CD8-positive, alpha-beta memory T cell (primary cell): ENCODE results near the gene HHIPL1. TPM values are rescaled to one million over a fixed set of nuclear protein-coding genes. Genes with fewer than 3 reads are reported as not detected.
"Not testable (repeated sequence)": the region's sequence is repeated elsewhere in the genome, so short reads cannot be mapped to it uniquely, and the experiment has no call there.

Experiments
- CTCF ChIA-PET: fragments of 350-600 bp; sonication (Branson Sonifier 250); formaldehyde crosslinking; loops from one replicate; lab custom pipeline; 2021; ENCODE audit warnings: antibody characterized with exemption; lab: Charles Lee
- POLR2A ChIA-PET: fragments of 350-600 bp; sonication (Branson Sonifier 250); formaldehyde crosslinking; loops from one replicate; lab custom pipeline; 2021; ENCODE audit warnings: antibody characterized with exemption; lab: Charles Lee
- DNase-seq, 5 donors: peaks; one replicate each; pipeline versions ENCODE4 v3.0.0 to v3.0.0-alpha.2; 2020 to 2022; ENCODE audit warnings: mixed read lengths in 1 of 5
- H3K27ac ChIP-seq: one replicate; pipeline ENCODE4 v1.7.0; 2013; ENCODE audit warnings: low read depth, mild to moderate bottlenecking, low read length, moderate library complexity
- H3K27me3 ChIP-seq: 2 replicates; pipeline ENCODE4 v1.7.0; 2013; ENCODE audit warnings: low read length, mild to moderate bottlenecking; ENCODE audit not compliant: insufficient read depth, poor library complexity, severe bottlenecking
- H3K36me3 ChIP-seq: 2 replicates; pipeline ENCODE4 v1.7.0; 2013; ENCODE audit warnings: mild to moderate bottlenecking, low read length, moderate library complexity; ENCODE audit not compliant: insufficient read depth
- H3K4me1 ChIP-seq: 2 replicates; pipeline ENCODE4 v1.7.0; 2013; ENCODE audit warnings: mild to moderate bottlenecking, low read length, moderate library complexity; ENCODE audit not compliant: insufficient read depth
- H3K4me3 ChIP-seq: 2 replicates; pipeline ENCODE4 v1.7.0; 2013; ENCODE audit warnings: mild to moderate bottlenecking, low read length
- H3K9me3 ChIP-seq: 2 replicates; pipeline ENCODE4 v1.7.0; 2013; ENCODE audit warnings: mild to moderate bottlenecking, low read length
- H3K27ac Mint-ChIP-seq, 8 donors: one replicate each; pipeline ENCODE4 v1.8.0; 2020 to 2021; ENCODE audit warnings: mixed read lengths in 8 of 8, mild to moderate bottlenecking in 6 of 8, inconsistent platforms in 3 of 8, moderate library complexity in 3 of 8
- H3K27me3 Mint-ChIP-seq, 2 donors: one replicate each; pipeline ENCODE4 v1.8.0; 2020 to 2021; ENCODE audit warnings: mixed read lengths in 2 of 2, mild to moderate bottlenecking in 1 of 2, moderate library complexity in 1 of 2
- H3K36me3 Mint-ChIP-seq, 3 donors: one replicate each; pipeline ENCODE4 v1.8.0; 2020 to 2021; ENCODE audit warnings: mixed read lengths in 3 of 3, inconsistent platforms in 1 of 3, mild to moderate bottlenecking in 1 of 3
- H3K4me1 Mint-ChIP-seq, 3 donors: one replicate each; pipeline ENCODE4 v1.8.0; 2020 to 2021; ENCODE audit warnings: mixed read lengths in 3 of 3, inconsistent platforms in 1 of 3, mild to moderate bottlenecking in 1 of 3
- H3K4me3 Mint-ChIP-seq, 7 donors: one replicate each; pipeline ENCODE4 v1.8.0; 2020 to 2021; ENCODE audit warnings: mixed read lengths in 7 of 7, mild to moderate bottlenecking in 6 of 7, moderate library complexity in 4 of 7, inconsistent platforms in 2 of 7
- H3K9me3 Mint-ChIP-seq, 5 donors: one replicate each; pipeline ENCODE4 v1.8.0; 2020 to 2022; ENCODE audit warnings: mixed read lengths in 5 of 5, mild to moderate bottlenecking in 3 of 5, moderate library complexity in 2 of 5, inconsistent platforms in 1 of 5
- polyA plus RNA-seq: library from polyadenylated mRNA; unstranded; fragments of 300-500 nt; fragmentation: Illumina TruSeq; gene quantifications from one replicate; pipeline ENCODE4 v1.2.3, GENCODE V29; 2021
- total RNA-seq, 2 experiments: library from RNA; stranded (reverse); gene quantifications; one replicate each; pipeline ENCODE4 v1.2.3, GENCODE V29; 2021

HHIPL1 gene
- total and polyA plus RNA-seq, 3 experiments from 2014 or later, result 0.04 TPM; not detected in 2

GRCh38 chr14:99660006-99660566 lies 15.2 kb downstream of the HHIPL1 start:
- H3K9me3 ChIP-seq, result no peaks in the 10 kb centered on the region
- no peaks in the 10 kb centered on the region for H3K36me3 ChIP-seq
- Mint-ChIP-seq H3K9me3 (peaks cover 0 to 2% (median 0%) of the 10 kb centered on the region in 5 donors), H3K36me3 (no peaks in the 10 kb centered on the region), H3K4me1 (peaks cover 0 to 7% (median 0%) of the 10 kb centered on the region in 3 donors), H3K27me3 (peaks cover 44 to 63% of the 10 kb centered on the region in 2 donors), H3K27ac (no peak overlapping the region), H3K4me3 (peak overlapping the region in 2 of 7 donors; percentile 18 to 28)
- ChIA-PET CTCF (interaction anchor here (1.2 kb wide), 1 partner anchor 28 kb away, joined by 3 read pairs; no protein-coding TSS in a partner anchor), POLR2A (no interaction called here)
- no peak overlapping the region for H3K4me3 ChIP-seq
- H3K4me1 ChIP-seq, result no peaks in the 10 kb centered on the region
- peaks cover 29% of the 10 kb centered on the region for H3K27me3 ChIP-seq
- no peak overlapping the region for H3K27ac ChIP-seq
- DNase-seq, result no peak

DNA sequence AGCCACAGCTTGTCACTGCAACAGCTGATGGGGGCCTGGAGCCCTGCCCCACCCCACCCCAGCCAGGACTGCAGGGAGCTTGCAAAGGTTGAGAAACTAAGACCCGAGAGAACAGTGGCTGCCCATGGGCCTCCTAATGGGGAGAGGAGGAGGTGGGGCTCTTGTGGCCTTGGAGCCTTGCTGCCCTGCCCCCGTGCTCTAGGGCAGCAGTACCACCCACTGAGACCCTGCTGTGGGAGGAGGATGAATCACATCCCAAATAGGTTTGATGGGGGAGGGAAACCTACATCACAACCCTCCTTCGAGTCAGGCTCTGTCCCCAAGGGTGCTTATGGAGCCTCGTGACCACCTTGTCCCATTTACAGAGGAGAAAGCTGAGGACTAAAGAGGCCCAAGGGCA lies 15.9 kb downstream of the HHIPL1 start:
- no peak overlapping the region for H3K27ac Mint-ChIP-seq
- peaks cover 38 to 63% of the 10 kb centered on the region in 2 donors for H3K27me3 Mint-ChIP-seq

DNA sequence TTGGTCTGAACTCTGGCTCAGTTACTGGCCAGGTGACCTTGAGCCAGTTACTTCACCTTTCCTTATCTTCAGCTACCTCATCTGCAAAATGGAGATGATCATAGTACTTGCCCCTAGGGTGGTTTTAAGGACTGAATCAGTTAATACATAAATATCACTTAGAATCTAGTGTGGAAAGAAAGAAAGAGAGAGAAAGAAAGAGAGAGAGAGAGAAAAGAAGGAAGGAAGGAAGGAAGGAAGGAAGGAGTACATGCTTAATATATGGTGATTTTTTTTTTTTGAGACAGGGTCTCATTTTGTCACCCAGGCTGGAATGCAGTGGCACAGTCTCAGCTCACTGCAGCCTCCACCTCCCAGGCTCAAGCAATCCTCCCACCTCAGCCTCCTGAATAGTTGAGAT lies 16.3 kb downstream of the HHIPL1 start:
- H3K4me1 Mint-ChIP-seq, H3K4me1 ChIP-seq, H3K36me3 ChIP-seq, H3K27ac ChIP-seq, H3K9me3 ChIP-seq, H3K36me3 Mint-ChIP-seq, POLR2A ChIA-PET, H3K4me3 Mint-ChIP-seq, H3K4me3 ChIP-seq, DNase-seq, H3K9me3 Mint-ChIP-seq: not testable (repeated sequence)
- H3K27me3 Mint-ChIP-seq, result peaks cover 34 to 59% of the 10 kb centered on the region in 2 donors
- CTCF ChIA-PET, result interaction anchor here (1.2 kb wide), 1 partner anchor 27 kb away, joined by 3 read pairs; no protein-coding TSS in a partner anchor
- peaks cover 25% of the 10 kb centered on the region for H3K27me3 ChIP-seq
- peak overlapping the region in 1 of 8 donors; percentile 16 for H3K27ac Mint-ChIP-seq

More for the DNA sequence above, 15.9 kb downstream of the HHIPL1 start:
- CTCF ChIA-PET, result interaction anchor here (1.2 kb wide), 1 partner anchor 28 kb away, joined by 3 read pairs; no protein-coding TSS in a partner anchor
- no peak for DNase-seq
- peaks cover 0 to 2% (median 0%) of the 10 kb centered on the region in 5 donors for H3K9me3 Mint-ChIP-seq
- Histone ChIP-seq H3K27me3 (peaks cover 25% of the 10 kb centered on the region), H3K27ac (no peak overlapping the region), H3K36me3 (no peaks in the 10 kb centered on the region), H3K4me1 (no peaks in the 10 kb centered on the region), H3K9me3 (no peaks in the 10 kb centered on the region), H3K4me3 (no peak overlapping the region)
- peaks cover 0 to 7% (median 0%) of the 10 kb centered on the region in 3 donors for H3K4me1 Mint-ChIP-seq
- no peaks in the 10 kb centered on the region for H3K36me3 Mint-ChIP-seq
- H3K4me3 Mint-ChIP-seq, result no peak overlapping the region
- POLR2A ChIA-PET, result no interaction called here

- Mint-ChIP-seq H3K36me3 (no peaks in the 10 kb centered on the region), H3K27ac (peak overlapping the region in 1 of 8 donors; percentile 84), H3K4me1 (peaks cover 0 to 7% (median 0%) of the 10 kb centered on the region in 3 donors), H3K27me3 (peaks cover 21 to 50% of the 10 kb centered on the region in 2 donors), H3K4me3 (no peak overlapping the region), H3K9me3 (peaks cover 0 to 2% (median 0%) of the 10 kb centered on the region in 5 donors)
- DNase-seq, result peak in 1 of 5 donors; percentile 24
- Histone ChIP-seq H3K4me1 (no peaks in the 10 kb centered on the region), H3K9me3 (no peaks in the 10 kb centered on the region), H3K27me3 (peaks cover 16% of the 10 kb centered on the region), H3K27ac (no peak overlapping the region), H3K36me3 (no peaks in the 10 kb centered on the region), H3K4me3 (no peak overlapping the region)
- ChIA-PET CTCF (no interaction called here), POLR2A (no interaction called here)
Measured at GRCh38 chr14:99662846-99663245, 17.9 kb downstream of the HHIPL1 start.

GRCh38 chr14:99663386-99664057 lies 18.6 kb downstream of the HHIPL1 start:
- H3K9me3 Mint-ChIP-seq, result peaks cover 0 to 2% (median 0%) of the 10 kb centered on the region in 5 donors
- no peak overlapping the region for H3K4me3 ChIP-seq
- H3K4me3 Mint-ChIP-seq, result no peak overlapping the region
- ChIA-PET CTCF (no interaction called here), POLR2A (no interaction called here)
- H3K9me3 ChIP-seq, result no peaks in the 10 kb centered on the region
- no peak overlapping the region for H3K27ac ChIP-seq
- H3K27ac Mint-ChIP-seq, result no peak overlapping the region
- H3K4me1 Mint-ChIP-seq, result peaks cover 0 to 7% (median 0%) of the 10 kb centered on the region in 3 donors
- H3K36me3 ChIP-seq, result no peaks in the 10 kb centered on the region
- H3K27me3 ChIP-seq, result peaks cover 11% of the 10 kb centered on the region
- peaks cover 17 to 44% of the 10 kb centered on the region in 2 donors for H3K27me3 Mint-ChIP-seq
- DNase-seq, result peak in 1 of 5 donors; percentile 22
- H3K36me3 Mint-ChIP-seq, result no peaks in the 10 kb centered on the region
- no peaks in the 10 kb centered on the region for H3K4me1 ChIP-seq

- Histone ChIP-seq H3K4me1 (no peaks in the 10 kb centered on the region), H3K27me3 (peaks cover 6% of the 10 kb centered on the region), H3K9me3 (no peaks in the 10 kb centered on the region), H3K27ac (no peak overlapping the region), H3K36me3 (no peaks in the 10 kb centered on the region), H3K4me3 (no peak overlapping the region)
- no peak overlapping the region for H3K4me3 Mint-ChIP-seq
- no peak overlapping the region for H3K27ac Mint-ChIP-seq
- H3K36me3 Mint-ChIP-seq, result no peaks in the 10 kb centered on the region
- CTCF ChIA-PET, result no interaction called here
- POLR2A ChIA-PET, result interaction anchor here (0.6 kb wide), 1 partner anchor 17 kb away, joined by 3 read pairs; no protein-coding TSS in a partner anchor
- H3K27me3 Mint-ChIP-seq, result peaks cover 16 to 41% of the 10 kb centered on the region in 2 donors
- H3K4me1 Mint-ChIP-seq, result peaks cover 0 to 4% (median 0%) of the 10 kb centered on the region in 3 donors
- DNase-seq, result peak in 1 of 5 donors; percentile 11
- peaks cover 0 to 2% (median 0%) of the 10 kb centered on the region in 5 donors for H3K9me3 Mint-ChIP-seq
Measured at GRCh38 chr14:99664058-99664936, 19.4 kb downstream of the HHIPL1 start.

DNA sequence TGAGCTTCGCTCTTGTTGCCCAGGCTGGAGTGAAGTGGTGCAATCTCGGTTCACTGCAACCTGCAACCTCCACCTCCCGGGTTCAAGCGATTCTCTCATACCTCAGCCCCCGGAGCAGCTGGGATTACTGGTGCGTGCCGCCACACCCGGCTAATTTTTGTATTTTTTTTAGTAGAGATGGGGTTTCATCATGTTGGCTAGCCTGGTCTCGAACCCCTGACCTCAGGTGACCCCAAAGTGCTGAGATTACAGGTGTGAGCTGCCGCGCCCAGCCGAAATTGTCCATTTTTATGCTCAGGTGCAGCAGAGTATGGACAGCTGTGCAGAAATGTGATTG lies 20.0 kb downstream of the HHIPL1 start:
- Histone ChIP-seq H3K27ac (no peak overlapping the region), H3K9me3 (no peaks in the 10 kb centered on the region), H3K27me3 (peaks cover 6% of the 10 kb centered on the region), H3K4me3 (no peak overlapping the region), H3K36me3 (no peaks in the 10 kb centered on the region), H3K4me1 (no peaks in the 10 kb centered on the region)
- CTCF ChIA-PET, result no interaction called here
- Mint-ChIP-seq H3K27ac (no peak overlapping the region), H3K27me3 (peaks cover 16 to 41% of the 10 kb centered on the region in 2 donors), H3K9me3 (peaks cover 0 to 2% (median 0%) of the 10 kb centered on the region in 5 donors), H3K4me3 (no peak overlapping the region), H3K36me3 (no peaks in the 10 kb centered on the region), H3K4me1 (peaks cover 0 to 4% (median 0%) of the 10 kb centered on the region in 3 donors)
- DNase-seq, result peak in 1 of 5 donors; percentile 1
- POLR2A ChIA-PET, result interaction anchor here (0.6 kb wide), 1 partner anchor 16 kb away, joined by 3 read pairs; no protein-coding TSS in a partner anchor
